ENCODE data around the gene TMEM130. TPM values are rescaled to one million over a fixed set of nuclear protein-coding genes. Genes with fewer than 3 reads are reported as not detected.

The TMEM130 gene, protein sequence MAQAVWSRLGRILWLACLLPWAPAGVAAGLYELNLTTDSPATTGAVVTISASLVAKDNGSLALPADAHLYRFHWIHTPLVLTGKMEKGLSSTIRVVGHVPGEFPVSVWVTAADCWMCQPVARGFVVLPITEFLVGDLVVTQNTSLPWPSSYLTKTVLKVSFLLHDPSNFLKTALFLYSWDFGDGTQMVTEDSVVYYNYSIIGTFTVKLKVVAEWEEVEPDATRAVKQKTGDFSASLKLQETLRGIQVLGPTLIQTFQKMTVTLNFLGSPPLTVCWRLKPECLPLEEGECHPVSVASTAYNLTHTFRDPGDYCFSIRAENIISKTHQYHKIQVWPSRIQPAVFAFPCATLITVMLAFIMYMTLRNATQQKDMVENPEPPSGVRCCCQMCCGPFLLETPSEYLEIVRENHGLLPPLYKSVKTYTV
- total RNA-seq: 1.5 and 1.7 TPM in 2 replicates
- long read RNA-seq, partial matches to known transcripts: 1 of 1 reads
- long read RNA-seq, other reads (novel, unspliced or antisense): 0 of 1 reads

GRCh38 chr7:98869597-98870120 is at the start of gene TMEM130:
Gene TMEM130 (minus strand): TSS chr7:98870014. CDS start chr7:98869861, 153 bp downstream.
- H3K27me3 Mint-ChIP-seq (ENCODE audit: unreplicated experiment): peaks cover 13% of the 10 kb centered on the region
- H3K27ac Mint-ChIP-seq (ENCODE audit: unreplicated experiment): no peak within 1 kb of the TSS
- H3K4me3 Mint-ChIP-seq (ENCODE audit: unreplicated experiment): peak within 1 kb of the TSS; percentile 81
- DNase-seq (ENCODE audit: extremely low spot score, unreplicated experiment): no peak
- no peaks in the 10 kb centered on the region for H3K36me3 Mint-ChIP-seq (ENCODE audit: unreplicated experiment)
- TF ChIP-seq, protein P1, sequence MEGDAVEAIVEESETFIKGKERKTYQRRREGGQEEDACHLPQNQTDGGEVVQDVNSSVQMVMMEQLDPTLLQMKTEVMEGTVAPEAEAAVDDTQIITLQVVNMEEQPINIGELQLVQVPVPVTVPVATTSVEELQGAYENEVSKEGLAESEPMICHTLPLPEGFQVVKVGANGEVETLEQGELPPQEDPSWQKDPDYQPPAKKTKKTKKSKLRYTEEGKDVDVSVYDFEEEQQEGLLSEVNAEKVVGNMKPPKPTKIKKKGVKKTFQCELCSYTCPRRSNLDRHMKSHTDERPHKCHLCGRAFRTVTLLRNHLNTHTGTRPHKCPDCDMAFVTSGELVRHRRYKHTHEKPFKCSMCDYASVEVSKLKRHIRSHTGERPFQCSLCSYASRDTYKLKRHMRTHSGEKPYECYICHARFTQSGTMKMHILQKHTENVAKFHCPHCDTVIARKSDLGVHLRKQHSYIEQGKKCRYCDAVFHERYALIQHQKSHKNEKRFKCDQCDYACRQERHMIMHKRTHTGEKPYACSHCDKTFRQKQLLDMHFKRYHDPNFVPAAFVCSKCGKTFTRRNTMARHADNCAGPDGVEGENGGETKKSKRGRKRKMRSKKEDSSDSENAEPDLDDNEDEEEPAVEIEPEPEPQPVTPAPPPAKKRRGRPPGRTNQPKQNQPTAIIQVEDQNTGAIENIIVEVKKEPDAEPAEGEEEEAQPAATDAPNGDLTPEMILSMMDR (IDR thresholded peaks at IDR 0.05): no peak
- no peaks in the 10 kb centered on the region for H3K9me3 Mint-ChIP-seq (ENCODE audit: unreplicated experiment)
- peaks cover 28% of the 10 kb centered on the region for H3K4me1 Mint-ChIP-seq (ENCODE audit: unreplicated experiment)

- Mint-ChIP-seq H3K27ac (ENCODE audit: unreplicated experiment) (no peak overlapping the region), H3K4me1 (ENCODE audit: unreplicated experiment) (peaks cover 11% of the 10 kb centered on the region), H3K9me3 (ENCODE audit: unreplicated experiment) (no peaks in the 10 kb centered on the region), H3K36me3 (ENCODE audit: unreplicated experiment) (peaks cover 39% of the 10 kb centered on the region), H3K27me3 (ENCODE audit: unreplicated experiment) (no peaks in the 10 kb centered on the region), H3K4me3 (ENCODE audit: unreplicated experiment) (no peak overlapping the region)
- DNase-seq (ENCODE audit: extremely low spot score, unreplicated experiment): no peak
- TF ChIP-seq, protein P1 (IDR thresholded peaks at IDR 0.05): no peak
These were observed 47.5 kb upstream of the TMEM130 start for GRCh38 chr7:98917331-98917730.

GRCh38 chr7:98913612-98914011 is 43.8 kb upstream of the TMEM130 start:
- TF ChIP-seq, protein P1 (IDR thresholded peaks at IDR 0.05): peak; percentile 45
- Mint-ChIP-seq H3K4me1 (ENCODE audit: unreplicated experiment) (peaks cover 8% of the 10 kb centered on the region), H3K9me3 (ENCODE audit: unreplicated experiment) (no peaks in the 10 kb centered on the region), H3K27ac (ENCODE audit: unreplicated experiment) (no peak overlapping the region), H3K27me3 (ENCODE audit: unreplicated experiment) (no peaks in the 10 kb centered on the region), H3K4me3 (ENCODE audit: unreplicated experiment) (no peak overlapping the region), H3K36me3 (ENCODE audit: unreplicated experiment) (peaks cover 45% of the 10 kb centered on the region)
- DNase-seq (ENCODE audit: extremely low spot score, unreplicated experiment): no peak

GRCh38 chr7:98913026-98913425 is 43.2 kb upstream of the TMEM130 start:
- DNase-seq (ENCODE audit: extremely low spot score, unreplicated experiment): no peak
- Mint-ChIP-seq H3K36me3 (ENCODE audit: unreplicated experiment) (peaks cover 49% of the 10 kb centered on the region), H3K9me3 (ENCODE audit: unreplicated experiment) (no peaks in the 10 kb centered on the region), H3K4me1 (ENCODE audit: unreplicated experiment) (peaks cover 8% of the 10 kb centered on the region), H3K27ac (ENCODE audit: unreplicated experiment) (no peak overlapping the region), H3K4me3 (ENCODE audit: unreplicated experiment) (no peak overlapping the region), H3K27me3 (ENCODE audit: unreplicated experiment) (no peaks in the 10 kb centered on the region)
- TF ChIP-seq, protein P1 (IDR thresholded peaks at IDR 0.05): no peak

DNA sequence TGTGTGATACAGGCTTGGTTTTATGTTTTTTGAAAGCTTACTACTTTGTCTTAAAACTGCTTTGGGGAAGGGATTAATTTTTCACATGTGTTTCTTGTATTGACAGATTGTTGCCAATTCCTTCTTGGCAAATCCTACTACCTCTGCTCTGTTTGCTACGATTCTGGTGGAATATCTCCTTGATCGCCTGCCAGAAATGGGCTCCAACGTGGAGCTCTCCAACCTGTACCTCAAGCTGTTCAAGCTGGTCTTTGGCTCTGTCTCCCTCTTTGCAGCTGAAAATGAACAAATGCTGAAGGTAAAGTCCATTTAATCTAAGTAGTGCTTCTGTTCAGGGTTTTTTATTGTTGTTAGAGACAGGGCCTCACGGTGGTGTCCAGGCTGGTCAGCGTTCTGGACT is 42.1 kb upstream of the TMEM130 start:
- peaks cover 8% of the 10 kb centered on the region for H3K4me1 Mint-ChIP-seq (ENCODE audit: unreplicated experiment)
- H3K27me3 Mint-ChIP-seq (ENCODE audit: unreplicated experiment): no peaks in the 10 kb centered on the region
- H3K27ac Mint-ChIP-seq (ENCODE audit: unreplicated experiment): no peak overlapping the region
- TF ChIP-seq, protein P1 (IDR thresholded peaks at IDR 0.05): no peak
- H3K4me3 Mint-ChIP-seq (ENCODE audit: unreplicated experiment): no peak overlapping the region
- H3K36me3 Mint-ChIP-seq (ENCODE audit: unreplicated experiment): peaks cover 49% of the 10 kb centered on the region
- no peaks in the 10 kb centered on the region for H3K9me3 Mint-ChIP-seq (ENCODE audit: unreplicated experiment)
- no peak for DNase-seq (ENCODE audit: extremely low spot score, unreplicated experiment)
